Measurements from ENCODE around the gene PARVB. TPM values are rescaled to one million over a fixed set of nuclear protein-coding genes. Genes with fewer than 3 reads are reported as not detected.

Gene PARVB
- total and polyA plus RNA-seq, 3 experiments from 2014 or later = 6.2 to 84.3 (median 82.1) TPM

DNA sequence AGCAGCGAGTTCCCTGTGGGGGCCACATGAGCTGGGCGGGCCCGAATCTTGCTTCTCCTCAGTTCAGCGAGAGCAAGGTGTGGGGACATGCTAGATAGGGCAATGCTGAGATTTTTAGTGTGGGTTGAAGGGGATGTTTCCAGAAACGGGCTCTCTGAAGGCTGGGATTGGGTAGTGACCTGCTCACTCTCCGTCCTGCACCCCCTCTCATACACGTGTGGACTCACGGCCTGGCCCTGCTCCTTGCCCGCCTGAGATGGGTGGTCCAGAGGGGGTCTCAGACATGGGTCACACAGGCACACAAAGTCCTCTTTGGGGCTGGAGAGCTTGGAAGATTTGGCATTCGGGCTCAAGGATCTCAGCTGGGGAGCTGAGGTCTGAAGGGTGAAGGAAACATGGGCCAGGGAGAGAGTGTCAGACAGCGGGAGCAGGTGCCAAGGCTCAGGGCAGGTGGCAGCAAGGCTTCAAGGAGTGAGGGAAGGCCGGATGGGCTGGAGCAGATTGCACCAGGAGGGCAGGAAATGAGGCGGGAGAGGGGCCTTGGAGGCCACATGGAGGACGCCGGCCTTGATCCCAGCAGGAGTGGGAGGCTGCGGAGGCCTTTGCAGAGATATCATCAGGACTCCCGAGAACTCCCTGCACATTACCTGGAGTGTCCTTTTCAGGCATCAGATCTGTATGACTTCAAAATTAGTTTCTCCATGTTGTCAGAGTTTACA lies 74.1 kb downstream of the PARVB start:
- peaks cover 0 to 31% (median 0%) of the 10 kb centered on the region in 3 donors for H3K36me3 Mint-ChIP-seq
- no peak overlapping the region for H3K27ac Mint-ChIP-seq
- ChIA-PET POLR2A (no interaction called here), CTCF (interaction anchor here (1.1 kb wide), 1 partner anchor 11 kb away, joined by 3 read pairs; no protein-coding TSS in a partner anchor)
- no peaks in the 10 kb centered on the region for H3K9me3 Mint-ChIP-seq
- H3K36me3 ChIP-seq (ENCODE audit: insufficient read depth, low read length) = no peaks in the 10 kb centered on the region
- H3K4me1 ChIP-seq (ENCODE audit: insufficient read depth, low read length) = no peaks in the 10 kb centered on the region
- no peaks in the 10 kb centered on the region for H3K27me3 Mint-ChIP-seq
- no peaks in the 10 kb centered on the region for H3K4me1 Mint-ChIP-seq
- no peak overlapping the region for H3K27ac ChIP-seq (ENCODE audit: low read depth, low read length)
- no peak for DNase-seq
- H3K27me3 ChIP-seq (ENCODE audit: insufficient read depth, low read length, poor library complexity, severe bottlenecking) = no peaks in the 10 kb centered on the region
- no peaks in the 10 kb centered on the region for H3K9me3 ChIP-seq (ENCODE audit: low read length)
- peak overlapping the region in 1 of 7 donors; percentile 36 for H3K4me3 Mint-ChIP-seq
- H3K4me3 ChIP-seq (ENCODE audit: low read length) = no peak overlapping the region

DNA sequence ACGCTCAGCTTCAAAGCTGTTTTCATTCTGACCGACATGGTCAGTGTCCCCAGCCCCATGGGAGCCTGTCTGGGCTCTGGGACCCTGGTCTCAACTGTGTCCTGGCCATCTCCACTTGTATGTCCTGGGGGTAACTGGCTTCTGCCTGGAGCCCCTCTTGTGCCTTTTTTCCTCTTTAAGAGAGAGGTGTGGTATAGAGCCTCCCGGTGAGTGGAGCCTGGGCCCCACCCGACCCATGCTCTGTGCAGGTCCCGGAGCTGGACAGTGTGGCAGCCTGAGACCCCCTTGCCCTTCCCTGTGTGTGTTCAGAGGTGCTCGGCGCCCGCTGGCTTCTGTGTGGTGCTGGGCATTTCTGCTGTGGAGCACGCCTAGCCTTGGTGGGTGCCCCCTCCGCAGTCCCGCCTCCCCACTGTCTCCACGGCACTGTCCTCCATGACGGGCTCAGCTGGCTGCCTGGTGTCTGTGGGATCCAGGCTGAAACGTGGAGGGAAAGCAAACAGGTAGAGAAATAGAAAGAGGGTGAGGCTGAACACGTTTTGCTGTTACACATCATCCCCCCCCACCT lies 74.9 kb downstream of the PARVB start:
- DNase-seq = no peak
- Mint-ChIP-seq H3K9me3 (no peaks in the 10 kb centered on the region), H3K36me3 (peaks cover 0 to 31% (median 0%) of the 10 kb centered on the region in 3 donors), H3K4me3 (no peak overlapping the region), H3K27me3 (no peaks in the 10 kb centered on the region), H3K27ac (no peak overlapping the region), H3K4me1 (no peaks in the 10 kb centered on the region)
- Histone ChIP-seq H3K4me1 (ENCODE audit: insufficient read depth, low read length) (no peaks in the 10 kb centered on the region), H3K4me3 (ENCODE audit: low read length) (no peak overlapping the region), H3K9me3 (ENCODE audit: low read length) (no peaks in the 10 kb centered on the region), H3K36me3 (ENCODE audit: insufficient read depth, low read length) (no peaks in the 10 kb centered on the region), H3K27me3 (ENCODE audit: insufficient read depth, low read length, poor library complexity, severe bottlenecking) (no peaks in the 10 kb centered on the region), H3K27ac (ENCODE audit: low read depth, low read length) (no peak overlapping the region)
- POLR2A ChIA-PET = no interaction called here
- CTCF ChIA-PET = no interaction called here

DNA sequence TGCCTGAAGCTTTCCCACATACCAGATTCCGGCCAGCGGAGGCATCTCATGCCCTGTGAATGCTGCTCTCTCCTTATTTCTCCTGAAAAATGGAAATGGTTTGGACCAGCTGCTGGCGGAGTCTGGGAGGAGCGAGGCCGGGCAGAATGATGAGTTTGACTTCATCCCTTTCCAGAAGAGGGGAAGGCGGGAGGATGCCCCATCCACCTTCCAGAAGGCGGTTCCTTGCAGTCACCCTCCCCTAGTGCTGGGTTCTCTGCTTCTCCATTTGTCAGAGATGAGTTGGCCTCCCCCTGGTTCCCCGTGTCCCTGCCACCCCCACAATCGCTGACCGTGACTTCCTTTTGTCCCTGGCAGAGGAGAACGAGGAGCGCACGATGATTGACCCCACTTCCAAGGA lies 75.6 kb downstream of the PARVB start:
- ChIA-PET POLR2A (no interaction called here), CTCF (no interaction called here)
- Mint-ChIP-seq H3K27ac (peak overlapping the region in 1 of 8 donors; percentile 56), H3K4me3 (no peak overlapping the region), H3K27me3 (no peaks in the 10 kb centered on the region), H3K4me1 (no peaks in the 10 kb centered on the region), H3K36me3 (peaks cover 0 to 32% (median 0%) of the 10 kb centered on the region in 3 donors), H3K9me3 (no peaks in the 10 kb centered on the region)
- no peak overlapping the region for H3K4me3 ChIP-seq (ENCODE audit: low read length)
- no peaks in the 10 kb centered on the region for H3K36me3 ChIP-seq (ENCODE audit: insufficient read depth, low read length)
- no peak for DNase-seq
- no peak overlapping the region for H3K27ac ChIP-seq (ENCODE audit: low read depth, low read length)
- no peaks in the 10 kb centered on the region for H3K27me3 ChIP-seq (ENCODE audit: insufficient read depth, low read length, poor library complexity, severe bottlenecking)
- no peaks in the 10 kb centered on the region for H3K9me3 ChIP-seq (ENCODE audit: low read length)
- H3K4me1 ChIP-seq (ENCODE audit: insufficient read depth, low read length) = no peaks in the 10 kb centered on the region

DNA sequence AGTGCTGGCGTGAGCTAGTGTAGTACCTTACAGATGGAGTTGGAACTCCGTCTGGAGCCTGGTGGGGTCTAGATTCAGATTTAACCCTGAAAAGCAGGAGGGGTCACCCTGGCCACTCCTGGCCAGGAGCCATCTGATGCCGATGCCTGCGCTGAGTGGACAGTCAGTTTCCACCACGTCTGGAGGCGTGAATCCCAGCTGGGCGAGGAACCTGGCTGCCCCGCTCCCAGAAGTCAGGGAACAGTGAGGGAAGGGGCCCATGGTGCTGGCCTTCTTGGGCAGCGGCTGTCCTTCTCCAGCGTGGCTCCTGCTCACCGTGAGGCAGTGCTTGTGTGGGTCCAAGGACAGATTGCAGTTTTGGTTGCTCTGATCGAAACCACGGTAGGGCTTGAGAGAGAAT lies 76.3 kb downstream of the PARVB start:
- Mint-ChIP-seq H3K36me3 (peaks cover 0 to 30% (median 1%) of the 10 kb centered on the region in 3 donors), H3K4me3 (no peak overlapping the region), H3K27me3 (no peaks in the 10 kb centered on the region), H3K27ac (no peak overlapping the region), H3K9me3 (no peaks in the 10 kb centered on the region), H3K4me1 (no peaks in the 10 kb centered on the region)
- Histone ChIP-seq H3K9me3 (ENCODE audit: low read length) (no peaks in the 10 kb centered on the region), H3K27ac (ENCODE audit: low read depth, low read length) (no peak overlapping the region), H3K4me3 (ENCODE audit: low read length) (no peak overlapping the region), H3K4me1 (ENCODE audit: insufficient read depth, low read length) (no peaks in the 10 kb centered on the region), H3K27me3 (ENCODE audit: insufficient read depth, low read length, poor library complexity, severe bottlenecking) (no peaks in the 10 kb centered on the region), H3K36me3 (ENCODE audit: insufficient read depth, low read length) (no peaks in the 10 kb centered on the region)
- ChIA-PET POLR2A (no interaction called here), CTCF (no interaction called here)
- DNase-seq = no peak

DNA sequence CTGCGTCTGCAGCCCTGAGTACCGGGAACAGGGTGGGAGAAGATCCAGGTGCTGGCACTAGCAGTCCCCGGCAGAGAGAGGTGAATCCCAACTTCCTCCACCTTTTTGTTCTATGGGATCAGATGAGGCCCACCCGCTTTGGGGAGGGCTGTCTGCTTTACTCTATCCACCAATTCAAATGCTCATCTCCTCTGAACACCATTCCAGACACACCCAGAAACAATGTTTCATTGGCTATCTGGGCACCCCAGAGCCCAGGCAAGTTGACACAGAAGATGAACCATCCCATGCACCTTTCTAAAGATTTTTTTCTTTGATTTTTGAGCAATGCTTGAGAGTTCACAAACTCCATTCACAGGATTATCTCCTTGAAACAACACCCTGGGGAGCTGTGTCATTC lies 78.0 kb downstream of the PARVB start:
- Histone ChIP-seq H3K9me3 (ENCODE audit: low read length) (no peaks in the 10 kb centered on the region), H3K4me3 (ENCODE audit: low read length) (no peak overlapping the region), H3K27me3 (ENCODE audit: insufficient read depth, low read length, poor library complexity, severe bottlenecking) (no peaks in the 10 kb centered on the region), H3K27ac (ENCODE audit: low read depth, low read length) (no peak overlapping the region), H3K4me1 (ENCODE audit: insufficient read depth, low read length) (no peaks in the 10 kb centered on the region), H3K36me3 (ENCODE audit: insufficient read depth, low read length) (no peaks in the 10 kb centered on the region)
- Mint-ChIP-seq H3K36me3 (peaks cover 0 to 26% (median 1%) of the 10 kb centered on the region in 3 donors), H3K27me3 (no peaks in the 10 kb centered on the region), H3K4me1 (no peaks in the 10 kb centered on the region), H3K27ac (no peak overlapping the region), H3K4me3 (no peak overlapping the region), H3K9me3 (no peaks in the 10 kb centered on the region)
- ChIA-PET CTCF (no interaction called here), POLR2A (no interaction called here)
- DNase-seq = no peak

DNA sequence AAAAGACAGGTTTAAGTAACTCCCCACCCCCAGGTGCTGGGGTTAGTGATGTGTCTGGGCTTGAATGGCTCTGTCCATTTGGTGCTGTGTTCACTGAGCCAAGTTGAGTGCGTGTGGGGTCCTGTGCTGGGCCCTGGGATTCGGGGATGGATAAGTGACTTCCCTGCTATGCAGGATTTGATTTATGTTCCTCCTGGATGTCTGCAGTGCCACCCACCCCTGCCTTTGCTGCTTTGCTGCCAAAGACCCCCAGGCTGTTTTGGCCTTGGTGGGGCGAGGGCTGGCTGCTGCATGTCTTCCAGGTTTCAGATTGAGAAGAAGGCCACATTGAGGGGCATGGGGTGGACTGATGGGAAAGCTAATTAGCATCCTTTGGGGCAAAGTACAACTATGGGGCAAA lies 78.8 kb downstream of the PARVB start:
- Histone ChIP-seq H3K9me3 (ENCODE audit: low read length) (no peaks in the 10 kb centered on the region), H3K27me3 (ENCODE audit: insufficient read depth, low read length, poor library complexity, severe bottlenecking) (no peaks in the 10 kb centered on the region), H3K4me3 (ENCODE audit: low read length) (no peak overlapping the region), H3K4me1 (ENCODE audit: insufficient read depth, low read length) (no peaks in the 10 kb centered on the region), H3K27ac (ENCODE audit: low read depth, low read length) (no peak overlapping the region), H3K36me3 (ENCODE audit: insufficient read depth, low read length) (no peaks in the 10 kb centered on the region)
- H3K36me3 Mint-ChIP-seq = peaks cover 0 to 26% (median 1%) of the 10 kb centered on the region in 3 donors
- H3K9me3 Mint-ChIP-seq = no peaks in the 10 kb centered on the region
- DNase-seq = no peak
- no peak overlapping the region for H3K4me3 Mint-ChIP-seq
- CTCF ChIA-PET = no interaction called here
- no peak overlapping the region for H3K27ac Mint-ChIP-seq
- H3K4me1 Mint-ChIP-seq = no peaks in the 10 kb centered on the region
- POLR2A ChIA-PET = no interaction called here
- no peaks in the 10 kb centered on the region for H3K27me3 Mint-ChIP-seq

DNA sequence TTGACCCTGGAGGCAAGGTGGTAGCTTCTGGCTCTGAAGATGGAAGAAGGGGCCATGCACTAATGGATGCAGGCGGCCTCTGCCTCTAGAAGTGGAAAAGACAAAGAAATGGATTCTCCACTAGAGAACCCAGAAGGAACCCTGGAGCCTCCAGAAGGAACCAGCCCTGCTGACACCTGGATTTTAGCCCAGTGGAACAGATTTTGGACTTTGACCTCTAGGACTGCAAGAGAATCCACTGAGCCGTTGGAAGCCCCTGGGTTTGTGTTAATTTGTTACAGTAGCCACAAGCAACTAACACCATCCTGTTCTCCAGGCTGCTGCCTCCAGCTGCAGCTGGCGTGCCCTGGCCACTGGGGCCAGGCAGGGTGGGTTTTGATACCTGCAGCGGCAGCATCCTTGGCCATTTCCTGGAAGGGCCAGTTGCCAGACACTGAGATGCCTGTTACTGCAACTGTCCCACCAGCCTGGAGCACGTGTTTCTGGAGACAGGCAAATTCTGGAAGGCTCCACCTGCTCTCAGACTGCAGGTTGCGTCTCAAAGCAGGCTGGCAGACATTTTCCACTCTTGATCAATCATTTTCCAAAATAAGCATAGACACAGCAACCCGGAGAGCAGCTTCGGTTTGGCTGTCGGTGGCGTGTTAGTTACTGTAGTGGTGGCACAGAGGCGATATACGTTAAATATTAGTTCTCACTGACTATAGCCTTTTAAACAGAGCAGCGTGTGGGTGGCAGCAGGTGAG lies 79.8 kb downstream of the PARVB start:
- Histone ChIP-seq H3K9me3 (ENCODE audit: low read length) (no peaks in the 10 kb centered on the region), H3K27ac (ENCODE audit: low read depth, low read length) (no peak overlapping the region), H3K4me1 (ENCODE audit: insufficient read depth, low read length) (no peaks in the 10 kb centered on the region), H3K27me3 (ENCODE audit: insufficient read depth, low read length, poor library complexity, severe bottlenecking) (no peaks in the 10 kb centered on the region), H3K36me3 (ENCODE audit: insufficient read depth, low read length) (no peaks in the 10 kb centered on the region), H3K4me3 (ENCODE audit: low read length) (no peak overlapping the region)
- no peak for DNase-seq
- peaks cover 0 to 26% (median 1%) of the 10 kb centered on the region in 3 donors for H3K36me3 Mint-ChIP-seq
- no peaks in the 10 kb centered on the region for H3K4me1 Mint-ChIP-seq
- POLR2A ChIA-PET = no interaction called here
- no peak overlapping the region for H3K4me3 Mint-ChIP-seq
- no peak overlapping the region for H3K27ac Mint-ChIP-seq
- no peaks in the 10 kb centered on the region for H3K27me3 Mint-ChIP-seq
- CTCF ChIA-PET = no interaction called here
- H3K9me3 Mint-ChIP-seq = no peaks in the 10 kb centered on the region

DNA sequence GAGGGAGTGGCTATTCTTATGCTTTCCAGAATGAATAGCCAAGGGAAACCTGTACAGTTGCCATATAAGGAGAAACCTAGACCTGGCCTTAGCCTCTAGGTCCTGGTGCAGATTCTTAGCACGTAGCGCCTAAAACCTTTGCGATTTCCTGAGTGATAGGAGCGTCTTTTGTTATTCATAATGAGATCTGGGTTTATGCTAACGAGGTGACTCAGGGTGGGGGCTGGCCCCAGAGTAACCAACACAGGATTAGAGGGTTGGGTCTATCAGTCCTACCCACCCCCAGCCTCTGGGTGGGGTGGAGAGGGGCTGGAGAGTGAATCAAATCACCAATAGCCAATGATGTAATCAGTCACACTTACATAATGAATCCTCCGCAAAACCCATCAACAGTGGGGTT lies 83.2 kb downstream of the PARVB start:
- no peaks in the 10 kb centered on the region for H3K36me3 ChIP-seq (ENCODE audit: insufficient read depth, low read length)
- POLR2A ChIA-PET = no interaction called here
- no peaks in the 10 kb centered on the region for H3K4me1 ChIP-seq (ENCODE audit: insufficient read depth, low read length)
- H3K4me3 Mint-ChIP-seq = no peak overlapping the region
- no peaks in the 10 kb centered on the region for H3K27me3 ChIP-seq (ENCODE audit: insufficient read depth, low read length, poor library complexity, severe bottlenecking)
- CTCF ChIA-PET = no interaction called here
- no peak for DNase-seq
- no peaks in the 10 kb centered on the region for H3K4me1 Mint-ChIP-seq
- H3K4me3 ChIP-seq (ENCODE audit: low read length) = no peak overlapping the region
- no peaks in the 10 kb centered on the region for H3K27me3 Mint-ChIP-seq
- H3K9me3 Mint-ChIP-seq = no peaks in the 10 kb centered on the region
- H3K9me3 ChIP-seq (ENCODE audit: low read length) = no peaks in the 10 kb centered on the region
- peaks cover 0 to 14% (median 1%) of the 10 kb centered on the region in 3 donors for H3K36me3 Mint-ChIP-seq
- no peak overlapping the region for H3K27ac ChIP-seq (ENCODE audit: low read depth, low read length)
- H3K27ac Mint-ChIP-seq = no peak overlapping the region
